Ectodermal cell (in vitro differentiated cells): ENCODE measurements around the gene G6PD.
A peak's percentile ranks its signal among the peaks of the same experiment; 100 is the strongest.
"Not testable (repeated sequence)": the region's sequence is repeated elsewhere in the genome, so short reads cannot be mapped to it uniquely, and the experiment has no call there.

Source experiments
- H3K27ac ChIP-seq: 2 replicates; pipeline ENCODE4 v1.7.0; 2013; ENCODE audit warnings: mild to moderate bottlenecking, low read depth, low read length; ENCODE audit not compliant: insufficient read depth, poor library complexity, severe bottlenecking
- H3K27me3 ChIP-seq: 2 replicates; pipeline ENCODE4 v1.7.0; 2013; ENCODE audit warnings: mild to moderate bottlenecking, low read length; ENCODE audit not compliant: insufficient read depth, control insufficient read depth, poor library complexity, severe bottlenecking
- H3K36me3 ChIP-seq: one replicate; pipeline ENCODE4 v1.7.0; 2013; ENCODE audit warnings: low read length; ENCODE audit not compliant: control insufficient read depth, insufficient read depth
- H3K4me1 ChIP-seq: one replicate; pipeline ENCODE4 v1.7.0; 2013; ENCODE audit warnings: low read length; ENCODE audit not compliant: control insufficient read depth, insufficient read depth
- H3K4me3 ChIP-seq: 2 replicates; pipeline ENCODE4 v1.7.0; 2013; ENCODE audit warnings: low read depth, low read length, control low read depth; ENCODE audit not compliant: insufficient read depth
- H3K9me3 ChIP-seq: 2 replicates; pipeline ENCODE4 v1.7.0; 2013; ENCODE audit warnings: mild to moderate bottlenecking, low read length, moderate library complexity; ENCODE audit not compliant: control insufficient read depth
- WGBS, 2 experiments: methylation state at CpG; one replicate each; pipeline ENCODE4 v1.1.7; 2013; ENCODE audit warnings: missing lambda C conversion rate in 2 of 2; 5-methylcytosine and 5-hydroxymethylcytosine counted together

The G6PD gene

DNA sequence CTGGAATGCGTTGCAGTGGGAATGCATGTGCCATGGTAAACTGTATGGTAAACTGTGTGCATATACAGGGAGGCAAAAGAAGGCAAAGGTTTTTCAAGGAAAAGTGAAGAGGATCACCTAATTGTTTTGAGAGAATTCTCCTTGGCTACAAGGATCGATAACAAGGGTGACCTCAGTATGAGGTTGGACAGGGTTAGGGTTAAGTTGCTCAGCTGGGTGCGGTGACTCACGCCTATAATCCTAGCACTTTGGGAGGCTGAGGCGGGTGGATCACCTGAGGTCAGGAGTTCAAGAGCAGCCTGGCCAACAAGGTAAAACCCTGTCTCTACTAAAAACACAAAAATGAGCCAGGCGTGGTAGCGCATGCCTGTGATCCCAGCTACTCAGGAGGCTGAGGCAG is 45.2 kb downstream of the G6PD start:
- not testable (repeated sequence) for H3K27ac ChIP-seq, H3K4me1 ChIP-seq, H3K4me3 ChIP-seq, H3K36me3 ChIP-seq, H3K27me3 ChIP-seq, H3K9me3 ChIP-seq
- WGBS, 2 experiments, result 92 to 97% methylated on average over 7 of the region's 7 CpGs

GRCh38 chrX:154496591-154497137 is 50.0 kb downstream of the G6PD start:
- not testable (repeated sequence) for H3K27ac ChIP-seq, H3K27me3 ChIP-seq
- 85 to 92% methylated on average over 4 of the region's 4 CpGs for WGBS, 2 experiments

DNA sequence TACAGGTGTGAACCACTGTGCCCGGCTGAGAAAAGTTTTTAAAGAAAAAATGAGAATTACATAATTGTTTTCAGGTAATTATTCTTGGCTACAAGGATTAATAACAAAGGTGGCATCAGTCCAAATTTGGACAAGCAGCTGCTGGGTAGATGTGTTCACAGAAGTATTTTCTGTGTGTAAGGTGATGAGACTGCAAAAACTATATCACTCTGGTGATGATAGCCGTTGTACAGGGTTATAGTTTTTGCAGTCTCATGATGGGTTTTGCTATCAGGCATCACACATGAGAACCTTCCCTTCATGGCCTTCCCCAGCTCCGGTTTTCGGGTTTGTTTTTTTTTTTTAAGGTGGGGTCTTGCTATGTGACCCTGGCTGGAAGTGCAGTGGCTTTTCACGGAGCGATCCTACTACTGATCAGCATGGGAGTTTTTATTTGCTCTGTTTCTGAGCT is 51.1 kb downstream of the G6PD start:
- Histone ChIP-seq H3K27ac (no peak overlapping the region), H3K36me3 (no peaks in the 10 kb centered on the region), H3K4me3 (no peak overlapping the region), H3K4me1 (no peaks in the 10 kb centered on the region), H3K27me3 (no peaks in the 10 kb centered on the region), H3K9me3 (no peaks in the 10 kb centered on the region)
- WGBS, 2 experiments, result 92 to 96% methylated on average over 4 to 6 of the region's 6 CpGs

More at GRCh38 chrX:154496591-154497137, 50.0 kb downstream of the G6PD start:
- H3K4me1 ChIP-seq, H3K36me3 ChIP-seq, H3K9me3 ChIP-seq, H3K4me3 ChIP-seq: not testable (repeated sequence)

DNA sequence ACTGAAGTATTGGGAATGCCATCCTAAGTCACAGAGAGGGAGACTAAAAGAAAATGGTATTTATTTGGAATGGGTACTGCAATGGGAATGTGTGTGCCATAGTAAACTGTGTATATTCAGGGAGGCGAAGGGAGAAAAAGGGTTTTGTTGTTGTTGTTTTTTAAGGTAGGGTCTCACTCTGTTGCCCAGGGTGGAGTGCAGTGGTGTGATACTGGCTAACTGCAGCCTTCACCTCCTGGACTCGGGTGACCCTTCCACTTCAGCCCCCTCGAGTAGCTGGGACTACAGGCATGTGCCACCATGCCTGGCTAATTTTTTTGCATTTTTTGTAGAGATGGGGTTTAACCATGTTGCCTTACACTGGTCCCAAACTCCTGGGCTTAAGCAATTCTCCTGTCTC is 51.9 kb downstream of the G6PD start:
- 86 to 91% methylated on average over 3 of the region's 3 CpGs for WGBS, 2 experiments
- H3K9me3 ChIP-seq, result no peaks in the 10 kb centered on the region
- H3K27ac ChIP-seq, result no peak overlapping the region
- H3K4me3 ChIP-seq, result no peak overlapping the region
- H3K4me1 ChIP-seq, result no peaks in the 10 kb centered on the region
- no peaks in the 10 kb centered on the region for H3K36me3 ChIP-seq
- H3K27me3 ChIP-seq, result peaks cover 3% of the 10 kb centered on the region

DNA sequence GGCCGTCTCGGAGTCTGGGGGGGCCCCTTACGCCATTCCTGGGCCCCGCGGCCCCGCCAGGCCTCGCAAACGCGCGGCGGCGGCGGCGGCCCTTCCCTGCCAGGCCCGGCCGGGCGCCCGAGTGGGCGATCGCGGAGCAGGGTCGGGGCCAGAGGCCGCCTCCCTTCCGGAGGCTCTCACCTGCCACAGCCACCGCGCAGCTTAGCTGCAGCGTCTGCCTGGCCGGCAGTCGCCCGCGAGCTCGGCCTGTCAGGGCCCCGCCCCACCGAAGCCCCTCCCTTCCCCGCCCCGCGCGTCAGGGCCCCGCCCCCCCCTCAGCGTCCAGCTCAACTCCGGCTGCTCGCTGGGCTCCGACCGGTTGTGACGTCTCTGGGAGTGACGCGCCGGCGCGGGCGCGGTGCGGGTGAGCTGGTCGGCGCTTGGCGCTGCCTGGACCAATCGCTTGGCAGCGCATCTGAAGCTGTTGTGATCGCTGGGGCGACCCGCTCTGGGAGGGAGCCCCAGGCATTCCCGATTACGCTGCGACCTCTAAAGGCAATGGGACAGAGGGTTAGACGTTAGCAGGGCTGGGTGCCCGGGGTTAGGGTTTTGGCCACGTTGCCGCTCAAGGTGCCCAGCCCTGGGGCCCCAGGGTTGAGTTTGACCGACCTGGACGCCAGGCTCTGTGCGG is 56.1 kb downstream of the G6PD start, which contains the start of gene SLC10A3:
Gene SLC10A3 (minus strand): TSS at position 216 of the 670 bp plus-strand sequence. CDS start 1,689 bp downstream, outside the sequence.
- H3K4me3 ChIP-seq, result peak within 1 kb of the TSS; percentile 45
- no peaks in the 10 kb centered on the region for H3K9me3 ChIP-seq
- H3K27ac ChIP-seq, result peak within 1 kb of the TSS; percentile 83
- H3K36me3 ChIP-seq, result no peaks in the 10 kb centered on the region
- 0 to 1% methylated on average over 66 to 71 of the region's 71 CpGs for WGBS, 2 experiments
- H3K27me3 ChIP-seq, result peaks cover 9% of the 10 kb centered on the region
- peaks cover 2% of the 10 kb centered on the region for H3K4me1 ChIP-seq

DNA sequence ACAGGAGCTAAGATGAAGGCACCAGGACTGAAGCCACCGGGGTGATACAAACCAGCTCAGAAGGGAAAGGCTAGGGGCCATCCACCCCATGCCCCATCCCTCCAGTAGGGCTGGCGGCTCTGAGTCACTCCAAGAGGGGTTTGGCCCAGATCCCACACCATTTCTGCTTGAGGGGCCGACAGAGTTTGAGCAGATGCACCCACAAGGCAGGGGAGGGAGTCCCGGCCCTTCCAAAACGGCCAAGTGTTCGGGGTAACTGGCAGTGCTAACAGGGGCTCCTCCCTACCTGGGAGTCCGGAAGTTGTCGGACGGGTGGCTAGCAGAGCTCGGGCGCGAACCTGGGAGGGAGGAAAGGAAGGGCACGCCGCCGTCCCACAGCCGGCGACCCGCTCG is 56.6 kb downstream of the G6PD start:
- Histone ChIP-seq H3K9me3 (no peaks in the 10 kb centered on the region), H3K4me1 (peaks cover 5% of the 10 kb centered on the region), H3K36me3 (no peaks in the 10 kb centered on the region), H3K27me3 (peaks cover 9% of the 10 kb centered on the region), H3K4me3 (peak overlapping the region; percentile 45), H3K27ac (no peak overlapping the region)
- 7 to 9% methylated on average over 19 of the region's 19 CpGs for WGBS, 2 experiments

DNA sequence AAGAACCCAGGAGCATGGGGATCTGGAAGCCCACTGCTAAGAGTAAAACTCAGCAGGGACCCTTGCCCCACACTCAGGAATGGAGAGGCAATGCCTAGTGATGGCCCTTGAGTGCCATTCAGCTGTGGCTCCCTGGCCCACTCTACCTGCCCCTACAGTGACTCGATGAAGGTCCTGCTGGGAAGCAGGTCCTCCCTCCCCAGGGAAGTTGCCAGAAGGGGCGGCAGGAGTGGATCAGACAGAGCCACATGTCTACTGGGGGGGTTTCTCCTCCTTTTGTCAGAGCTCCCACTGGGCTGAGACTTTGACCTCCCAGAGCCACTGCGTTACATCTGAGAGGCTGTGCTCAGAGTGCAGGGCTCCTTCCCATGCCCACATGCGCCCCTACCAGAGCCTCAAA is 57.5 kb downstream of the G6PD start:
- Histone ChIP-seq H3K36me3 (no peaks in the 10 kb centered on the region), H3K4me1 (peaks cover 5% of the 10 kb centered on the region), H3K27ac (no peak overlapping the region), H3K4me3 (no peak overlapping the region), H3K27me3 (peaks cover 9% of the 10 kb centered on the region), H3K9me3 (no peaks in the 10 kb centered on the region)
- 93 to 100% methylated on average over 4 of the region's 4 CpGs for WGBS, 2 experiments

- Histone ChIP-seq H3K4me1 (peaks cover 5% of the 10 kb centered on the region), H3K27me3 (peaks cover 9% of the 10 kb centered on the region), H3K27ac (no peak overlapping the region), H3K36me3 (no peaks in the 10 kb centered on the region), H3K9me3 (no peaks in the 10 kb centered on the region), H3K4me3 (no peak overlapping the region)
- 94 to 95% methylated on average over 20 of the region's 20 CpGs for WGBS, 2 experiments
These were observed 58.1 kb downstream of the G6PD start for GRCh38 chrX:154488336-154489075.

GRCh38 chrX:154487518-154488290 is 58.9 kb downstream of the G6PD start:
- Histone ChIP-seq H3K36me3 (no peaks in the 10 kb centered on the region), H3K9me3 (no peaks in the 10 kb centered on the region), H3K4me1 (peaks cover 5% of the 10 kb centered on the region), H3K27ac (no peak overlapping the region), H3K4me3 (no peak overlapping the region), H3K27me3 (peaks cover 9% of the 10 kb centered on the region)
- 96% methylated on average over 28 of the region's 28 CpGs for WGBS, 2 experiments
